ENCODE data around the gene AGAP2. TPM values are rescaled to one million over a fixed set of nuclear protein-coding genes. Genes with fewer than 3 reads are reported as not detected.

AGAP2 gene
- polyA plus RNA-seq, 4 donors, result 1.1 to 1.8 (median 1.2) TPM

- DNase-seq (ENCODE audit: low read depth in 4 of 4, low spot score in 2 of 4), result no peak
Measured at GRCh38 chr12:57769594-57769993, 31.1 kb upstream of the AGAP2 start.

- no peak for DNase-seq (ENCODE audit: low read depth in 4 of 4, low spot score in 2 of 4)
Measured at GRCh38 chr12:57767876-57768275, 29.3 kb upstream of the AGAP2 start.

GRCh38 chr12:57767305-57767698 is 28.8 kb upstream of the AGAP2 start:
- no peak for DNase-seq (ENCODE audit: low read depth in 4 of 4, low spot score in 2 of 4)

GRCh38 chr12:57766464-57767304 is 28.1 kb upstream of the AGAP2 start, which contains the start of gene CYP27B1:
CYP27B1 (minus strand) TSS chr12:57767078; CDS start chr12:57767041, 37 bp downstream.
- DNase-seq (ENCODE audit: low read depth in 4 of 4, low spot score in 2 of 4), result no peak

GRCh38 chr12:57765698-57766463 is 27.3 kb upstream of the AGAP2 start:
- DNase-seq (ENCODE audit: low read depth in 4 of 4, low spot score in 2 of 4), result no peak

- no peak for DNase-seq (ENCODE audit: low read depth in 4 of 4, low spot score in 2 of 4)
Measured at GRCh38 chr12:57765003-57765697, 26.6 kb upstream of the AGAP2 start.

- no peak for DNase-seq (ENCODE audit: low read depth in 4 of 4, low spot score in 2 of 4)
Measured at GRCh38 chr12:57764662-57765002, 26.1 kb upstream of the AGAP2 start.

GRCh38 chr12:57763881-57764661 is 25.5 kb upstream of the AGAP2 start:
- DNase-seq (ENCODE audit: low read depth in 4 of 4, low spot score in 2 of 4), result no peak

GRCh38 chr12:57762463-57762862 is 23.9 kb upstream of the AGAP2 start:
- no peak for DNase-seq (ENCODE audit: low read depth in 4 of 4, low spot score in 2 of 4)

- no peak for DNase-seq (ENCODE audit: low read depth in 4 of 4, low spot score in 2 of 4)
Measured at GRCh38 chr12:57761391-57761998, 23.0 kb upstream of the AGAP2 start.

- DNase-seq (ENCODE audit: low read depth in 4 of 4, low spot score in 2 of 4), result no peak
Measured at GRCh38 chr12:57760347-57760982, 21.9 kb upstream of the AGAP2 start.

GRCh38 chr12:57759360-57759980 is 20.9 kb upstream of the AGAP2 start:
- DNase-seq (ENCODE audit: low read depth in 4 of 4, low spot score in 2 of 4), result no peak

GRCh38 chr12:57758552-57759359 is 20.2 kb upstream of the AGAP2 start:
- no peak for DNase-seq (ENCODE audit: low read depth in 4 of 4, low spot score in 2 of 4)

GRCh38 chr12:57757771-57758170 is 19.2 kb upstream of the AGAP2 start:
- DNase-seq (ENCODE audit: low read depth in 4 of 4, low spot score in 2 of 4), result no peak

- DNase-seq (ENCODE audit: low read depth in 4 of 4, low spot score in 2 of 4), result no peak
Measured at GRCh38 chr12:57756406-57757341, 18.1 kb upstream of the AGAP2 start.

GRCh38 chr12:57755454-57756372 is 17.2 kb upstream of the AGAP2 start:
- DNase-seq (ENCODE audit: low read depth in 4 of 4, low spot score in 2 of 4), result no peak
